PFSK-1 (cell line): Measurements from ENCODE around the gene TOP2A.

Experiments
- FOXP2 ChIP-seq: optimal IDR thresholded peaks from 2 replicates; pipeline ENCODE3; 2011; ENCODE audit warnings: borderline replicate concordance, control low read depth, inconsistent platforms; ENCODE audit not compliant: insufficient read depth; ENCODE audit errors: extremely low read length, extremely low read depth
- POLR2AphosphoS5 ChIP-seq: IDR thresholded peaks from 2 replicates; pipeline ENCODE4 v1.6.1; 2012; ENCODE audit warnings: low read depth, mild to moderate bottlenecking, control low read depth, low read length, moderate library complexity
- REST ChIP-seq, 2 experiments: IDR thresholded peaks; 2 replicates each; pipeline versions ENCODE4 v1.6.1 to v1.8.0; 2011 to 2012; ENCODE audit warnings: low read depth in 2 of 2, low read length in 2 of 2, control low read depth in 1 of 2, inconsistent platforms in 1 of 2, mild to moderate bottlenecking in 1 of 2, moderate library complexity in 1 of 2; ENCODE audit not compliant: insufficient read depth in 1 of 2
- SIN3A ChIP-seq: IDR thresholded peaks from 2 replicates; pipeline ENCODE4 v1.6.1; 2012; ENCODE audit warnings: mild to moderate bottlenecking, low read length, moderate library complexity, borderline replicate concordance; ENCODE audit not compliant: insufficient read depth
- TAF1 ChIP-seq: IDR thresholded peaks from 2 replicates; pipeline ENCODE4 v1.6.1; 2012; ENCODE audit warnings: low read length, control low read depth, borderline replicate concordance; ENCODE audit not compliant: insufficient read depth

- TF ChIP-seq POLR2AphosphoS5 = no peak
- no peak for TF ChIP-seq TAF1
- TF ChIP-seq REST (IDR thresholded peaks at IDR 0.05; ENCODE audit: insufficient read depth in 1 of 2, low read depth in 2 of 2, low read length in 2 of 2) = no peak
- no peak for TF ChIP-seq SIN3A
- no peak for TF ChIP-seq FOXP2
These were observed 18.9 kb upstream of the TOP2A start for GRCh38 chr17:40436636-40437035.
